HG02759 (cell line): ENCODE data around the gene PACS2.
"Not testable (repeated sequence)": the region's sequence is repeated elsewhere in the genome, so short reads cannot be mapped to it uniquely, and the experiment has no call there.

Source experiments
- ATAC-seq: cut with Tn5 transposase; IDR thresholded peaks from one replicate; pipeline ENCODE4 v1.9.1; 2021; ENCODE audit warnings: mild to moderate bottlenecking, moderate library complexity; ENCODE audit not compliant: unreplicated experiment

Gene PACS2

DNA sequence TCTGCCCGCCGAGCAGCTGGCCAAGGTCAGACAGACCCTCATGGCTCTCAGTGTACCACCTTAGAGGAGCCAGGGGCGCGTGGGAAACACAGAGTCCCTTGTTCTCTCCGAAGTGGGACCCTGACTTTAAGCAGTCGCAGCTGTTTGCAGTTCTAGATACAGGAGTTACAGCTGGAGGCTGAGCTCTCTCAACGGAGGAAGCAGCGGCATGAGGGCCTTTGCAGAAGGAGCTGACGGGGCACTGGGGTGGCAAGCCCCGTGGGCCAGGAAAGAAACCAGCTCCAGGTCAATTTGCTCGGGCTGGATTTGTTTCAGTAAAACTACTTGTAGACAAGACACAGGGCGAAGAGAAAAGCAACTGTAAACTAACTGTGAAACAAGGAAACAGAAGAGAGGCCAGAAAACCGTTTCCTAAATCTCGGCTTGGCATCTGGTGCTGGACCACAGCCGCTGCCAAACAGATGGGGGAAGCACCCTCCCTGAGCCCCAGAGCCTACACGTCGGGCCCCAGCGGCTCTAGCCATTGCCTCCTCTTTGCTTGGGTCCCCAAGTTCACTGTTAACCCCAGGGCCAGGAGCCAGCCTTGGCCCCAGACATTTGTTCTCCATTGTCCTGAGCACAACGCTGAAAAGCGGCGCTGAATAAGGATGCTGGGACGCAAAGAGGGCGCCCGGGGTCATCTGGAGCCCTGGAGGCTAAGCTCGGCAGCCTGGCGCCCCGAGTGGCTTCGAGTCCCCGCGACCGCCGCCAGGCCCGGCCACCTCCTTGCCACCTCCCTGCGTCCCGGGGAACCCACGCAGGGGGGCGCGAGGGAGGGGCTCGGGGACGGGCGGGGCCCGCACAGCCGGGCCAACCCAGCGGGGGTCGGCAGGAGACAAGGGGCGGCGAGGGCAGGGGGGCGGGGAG is 914 bp upstream of the PACS2 start:
- ATAC-seq: peak; percentile 18

- ATAC-seq: peak; percentile 15
These were observed 718 bp downstream of the PACS2 start for GRCh38 chr14:105315211-105315721.

- no peak for ATAC-seq
These were observed 1.5 kb downstream of the PACS2 start for GRCh38 chr14:105315941-105316576.

DNA sequence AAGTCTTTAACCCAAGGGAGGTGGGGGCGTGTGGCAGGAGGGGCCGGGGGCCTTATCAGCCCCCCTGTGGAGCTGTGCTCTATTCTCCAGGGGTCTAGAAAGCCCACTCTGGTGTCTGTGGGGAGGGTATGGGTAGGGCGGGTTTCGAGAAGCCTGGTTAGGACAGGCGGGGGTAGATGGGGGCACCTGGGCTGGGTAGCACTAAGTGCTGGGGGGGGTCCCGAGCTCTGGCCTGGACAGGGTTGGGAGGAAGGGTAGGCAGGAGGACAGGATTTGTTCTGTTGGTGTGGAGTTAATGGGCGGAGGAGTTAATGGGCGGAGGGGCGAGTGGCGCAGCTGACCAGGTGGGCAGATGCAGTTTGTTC is 2.0 kb downstream of the PACS2 start:
- no peak for ATAC-seq

- no peak for ATAC-seq
These were observed 2.5 kb downstream of the PACS2 start for GRCh38 chr14:105316968-105317510.

- no peak for ATAC-seq
These were observed 3.0 kb downstream of the PACS2 start for GRCh38 chr14:105317546-105317945.

- ATAC-seq: no peak
These were observed 8.4 kb downstream of the PACS2 start for GRCh38 chr14:105322791-105323556.

DNA sequence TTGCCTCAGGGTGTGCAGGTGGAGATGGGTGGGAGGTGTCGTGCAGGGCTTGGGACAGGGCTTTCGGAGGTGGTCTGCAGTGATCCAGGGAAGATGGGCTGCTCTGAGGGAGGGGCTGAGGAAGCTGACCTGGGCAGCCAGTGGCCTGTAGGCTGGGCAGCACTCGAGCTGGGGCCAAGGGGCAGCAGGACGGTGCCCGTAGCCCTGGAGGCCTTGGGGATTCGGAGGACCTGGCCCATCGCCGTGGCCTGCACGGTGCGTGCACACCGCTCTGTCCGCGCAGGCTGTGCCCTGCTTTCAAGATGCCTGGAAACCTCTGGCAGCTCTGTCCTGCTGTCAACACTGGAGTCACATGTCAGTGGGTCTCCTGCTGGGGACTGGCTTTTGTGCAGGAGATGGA is 9.1 kb downstream of the PACS2 start:
- ATAC-seq: no peak

DNA sequence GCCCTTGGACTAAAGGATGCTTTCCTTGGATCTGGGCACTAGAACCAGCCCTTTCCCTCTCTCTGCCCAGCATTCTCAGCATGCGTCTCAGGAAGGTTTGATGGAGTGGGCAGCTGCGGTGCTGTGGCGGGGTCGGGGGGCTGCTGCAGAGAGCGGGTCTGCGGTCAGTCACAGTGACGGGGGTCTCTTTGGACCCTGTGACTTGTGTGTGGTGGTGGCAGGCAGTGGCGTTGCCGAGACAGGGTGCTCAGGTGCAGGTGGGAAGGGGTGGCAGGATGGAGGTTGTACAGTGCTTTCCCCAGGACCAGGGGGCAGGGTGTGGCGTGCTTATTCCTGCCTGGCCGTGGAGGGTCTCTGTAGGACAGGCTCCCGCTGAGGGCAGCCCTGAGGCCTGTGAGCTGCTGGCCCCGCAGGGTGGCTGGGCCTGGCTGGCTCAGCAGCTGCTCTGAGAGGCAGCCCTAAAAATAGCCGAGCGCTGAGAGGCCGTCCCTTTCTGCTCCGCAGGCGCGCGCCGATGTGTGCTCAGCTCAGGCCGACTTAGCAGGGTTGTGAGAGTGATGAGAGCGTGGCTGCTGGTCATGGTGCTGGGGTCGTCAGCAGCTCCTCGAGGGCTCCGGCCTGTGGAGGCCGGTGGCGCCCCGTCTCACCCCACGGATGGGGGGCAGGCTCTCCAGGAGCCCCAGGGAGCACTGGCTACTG is 9.7 kb downstream of the PACS2 start:
- no peak for ATAC-seq

DNA sequence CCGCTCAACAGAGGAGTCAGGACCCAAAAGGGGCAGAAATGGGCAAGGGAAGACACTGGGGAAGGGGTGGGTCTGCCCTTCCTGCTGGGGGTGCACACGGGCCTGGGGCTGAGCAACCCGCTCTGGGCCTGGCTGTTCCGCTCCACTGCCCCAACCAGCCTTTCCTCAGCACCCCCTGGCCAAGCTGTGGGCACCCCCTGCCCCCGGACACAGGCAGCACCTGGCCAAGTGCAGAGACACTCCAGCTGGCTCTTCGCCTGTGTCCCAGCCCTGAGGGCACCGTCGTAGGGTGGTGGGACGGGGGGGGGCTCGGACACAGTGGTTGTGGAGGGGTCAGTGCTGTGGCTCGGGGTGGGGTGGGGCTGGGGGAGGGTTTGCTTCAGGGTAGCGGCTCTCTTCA is 10.3 kb downstream of the PACS2 start:
- no peak for ATAC-seq

DNA sequence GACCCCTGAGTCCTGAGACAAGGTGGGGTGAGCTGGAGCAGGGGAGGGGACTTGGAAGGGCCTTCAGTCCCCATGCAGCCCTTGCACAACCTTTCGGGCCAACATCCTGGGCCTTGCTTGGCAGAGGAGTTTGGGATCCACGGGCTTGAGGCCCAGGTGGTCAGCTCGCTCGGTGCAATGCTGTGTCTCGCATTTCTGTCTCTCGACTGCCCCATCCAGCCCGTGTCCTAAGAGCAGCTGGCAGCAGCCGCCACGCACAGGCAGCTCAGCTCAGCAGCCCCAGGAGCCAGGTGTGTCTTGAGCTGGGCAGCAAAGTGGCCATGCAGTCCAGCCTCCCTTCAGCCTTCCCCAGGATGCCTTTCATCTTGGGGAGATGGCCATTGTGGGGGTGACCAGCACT is 10.8 kb downstream of the PACS2 start:
- no peak for ATAC-seq

DNA sequence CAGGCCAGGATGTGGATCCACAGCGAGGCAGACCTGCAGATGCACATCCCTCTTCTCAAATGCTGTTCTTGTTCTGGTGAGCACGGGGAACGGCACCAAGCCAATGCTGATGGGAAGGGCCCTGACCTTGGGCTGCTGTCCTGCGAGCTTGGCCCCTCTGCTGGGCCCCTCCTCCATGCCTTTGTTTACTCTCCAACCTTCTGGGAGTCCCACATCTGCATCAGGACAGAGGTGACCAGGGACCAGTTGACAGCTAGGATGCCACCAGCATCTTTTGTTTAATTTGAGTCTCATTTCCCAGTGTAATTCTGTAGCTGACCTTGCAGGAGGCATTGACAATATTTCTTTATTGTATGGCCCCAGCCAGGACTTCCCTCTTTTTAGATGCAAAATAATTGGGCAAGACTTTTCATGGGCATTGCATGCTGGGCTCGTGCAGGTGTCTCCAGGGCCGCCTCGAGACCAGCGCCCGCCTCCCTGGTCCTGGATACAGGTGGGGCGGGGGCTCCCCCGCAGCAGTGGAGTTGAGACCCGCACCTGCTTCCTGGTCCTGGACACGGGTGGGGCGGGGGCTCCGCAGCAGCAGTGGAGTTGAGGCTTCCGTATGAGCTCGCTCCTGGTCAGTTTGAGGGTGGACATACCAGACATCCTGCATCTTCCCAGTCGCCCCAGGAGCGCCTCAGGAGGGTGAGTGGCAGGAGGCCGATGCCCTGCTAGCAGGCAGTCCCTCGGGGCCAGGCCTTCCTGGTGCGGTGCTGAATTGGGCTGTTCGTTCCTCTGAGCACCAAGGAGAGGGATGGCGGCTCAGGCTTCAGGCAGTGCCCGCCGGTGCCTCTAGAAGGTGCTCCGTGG is 11.4 kb downstream of the PACS2 start:
- ATAC-seq: no peak

DNA sequence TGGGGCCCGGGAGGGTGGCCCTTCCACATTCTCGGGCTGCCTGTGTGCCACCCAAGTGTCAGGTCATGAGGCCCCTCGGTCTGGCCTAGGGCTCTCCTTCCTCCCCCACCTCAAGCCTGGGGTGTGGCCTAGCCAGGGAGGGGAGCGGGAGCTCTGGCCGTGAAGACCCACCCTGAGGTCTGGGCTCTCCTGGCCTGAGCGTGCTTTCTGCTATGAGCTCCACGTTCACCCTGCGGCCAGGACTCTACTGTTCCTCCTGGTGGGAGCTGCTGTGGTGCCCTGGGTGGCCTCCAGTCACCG is 12.0 kb downstream of the PACS2 start:
- no peak for ATAC-seq

DNA sequence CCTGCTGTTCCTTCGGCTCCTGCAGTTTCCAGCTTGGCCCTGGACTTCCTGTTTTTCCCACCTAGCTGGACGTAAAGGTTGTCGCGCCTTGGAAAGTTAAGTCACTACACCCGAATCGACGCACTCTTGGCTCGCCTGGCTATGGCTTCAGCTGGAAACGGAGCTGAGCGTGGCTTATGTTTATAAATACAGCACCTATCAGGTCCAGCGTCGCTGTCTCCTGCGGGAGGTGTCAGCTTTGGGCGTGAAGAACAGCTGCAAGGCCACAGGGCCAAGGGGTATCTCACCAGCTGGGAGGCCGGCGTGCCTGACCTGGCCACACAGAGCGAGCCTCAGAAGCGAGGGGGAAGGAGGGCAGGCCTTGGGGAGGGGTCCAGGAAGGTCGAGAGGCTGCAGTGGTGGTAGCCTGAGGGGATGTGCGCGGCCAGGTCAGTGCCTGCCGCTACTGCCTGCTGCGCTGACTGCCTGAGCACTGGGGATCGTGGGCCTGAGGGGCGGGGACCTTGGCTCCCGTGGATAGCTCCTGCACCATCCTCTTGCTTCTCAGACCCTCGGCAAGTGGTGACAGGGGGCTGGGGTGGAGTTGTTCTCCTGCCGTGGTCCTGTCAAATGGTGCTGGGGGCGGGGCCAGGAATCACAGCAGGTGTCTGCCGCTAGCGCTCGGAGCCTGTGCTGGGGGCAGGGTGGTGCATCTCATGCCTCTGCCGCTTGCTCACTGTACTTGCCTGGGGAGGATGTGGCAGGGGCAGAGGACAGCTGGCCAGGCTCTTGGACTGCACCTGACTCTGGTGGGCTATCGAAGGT is 12.5 kb downstream of the PACS2 start:
- no peak for ATAC-seq

DNA sequence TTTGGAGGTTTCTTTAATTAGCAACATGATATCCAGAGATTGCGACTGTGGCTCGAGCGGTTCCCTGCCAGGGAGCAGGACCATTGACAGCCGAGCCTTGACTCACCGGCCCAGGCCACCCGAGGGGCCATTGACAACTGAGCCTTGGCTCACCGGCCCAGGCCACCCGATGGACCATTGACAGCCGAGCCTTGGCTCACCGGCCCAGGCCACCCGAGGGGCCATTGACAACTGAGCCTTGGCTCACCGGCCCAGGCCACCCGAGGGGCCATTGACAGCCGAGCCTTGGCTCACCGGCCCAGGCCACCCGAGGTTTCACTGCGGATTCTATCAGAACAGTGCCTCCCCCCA is 13.1 kb downstream of the PACS2 start:
- ATAC-seq: not testable (repeated sequence)

DNA sequence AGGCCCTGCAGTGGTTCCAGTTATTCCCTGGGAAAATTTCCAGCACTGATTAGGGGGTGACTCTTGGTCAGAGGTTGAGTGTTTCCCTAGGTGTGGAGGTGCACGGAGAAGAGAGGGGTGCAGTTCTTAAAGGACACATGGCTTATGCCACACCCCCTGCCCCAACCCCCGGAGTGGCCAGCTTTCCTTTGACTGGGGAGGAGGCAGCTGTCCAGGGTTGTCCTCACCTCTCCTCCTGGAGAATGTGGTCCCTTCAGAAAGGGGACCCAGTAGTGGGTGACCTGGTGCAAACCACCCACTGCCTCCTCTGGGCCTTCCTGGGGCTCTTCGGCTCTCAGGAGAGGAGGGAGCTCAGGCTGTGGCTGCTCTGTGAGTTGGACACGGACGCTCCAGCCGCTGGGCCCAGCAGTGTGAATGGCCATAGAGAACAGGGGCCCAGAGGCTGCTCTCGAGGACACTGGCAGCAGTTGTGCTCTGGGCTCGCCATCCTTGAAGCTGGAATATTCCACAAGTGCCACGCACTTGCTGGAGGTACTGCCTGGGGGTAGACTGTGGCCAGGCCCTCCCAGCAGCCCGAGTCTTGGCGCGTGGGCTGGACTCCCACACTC is 13.6 kb downstream of the PACS2 start:
- no peak for ATAC-seq

DNA sequence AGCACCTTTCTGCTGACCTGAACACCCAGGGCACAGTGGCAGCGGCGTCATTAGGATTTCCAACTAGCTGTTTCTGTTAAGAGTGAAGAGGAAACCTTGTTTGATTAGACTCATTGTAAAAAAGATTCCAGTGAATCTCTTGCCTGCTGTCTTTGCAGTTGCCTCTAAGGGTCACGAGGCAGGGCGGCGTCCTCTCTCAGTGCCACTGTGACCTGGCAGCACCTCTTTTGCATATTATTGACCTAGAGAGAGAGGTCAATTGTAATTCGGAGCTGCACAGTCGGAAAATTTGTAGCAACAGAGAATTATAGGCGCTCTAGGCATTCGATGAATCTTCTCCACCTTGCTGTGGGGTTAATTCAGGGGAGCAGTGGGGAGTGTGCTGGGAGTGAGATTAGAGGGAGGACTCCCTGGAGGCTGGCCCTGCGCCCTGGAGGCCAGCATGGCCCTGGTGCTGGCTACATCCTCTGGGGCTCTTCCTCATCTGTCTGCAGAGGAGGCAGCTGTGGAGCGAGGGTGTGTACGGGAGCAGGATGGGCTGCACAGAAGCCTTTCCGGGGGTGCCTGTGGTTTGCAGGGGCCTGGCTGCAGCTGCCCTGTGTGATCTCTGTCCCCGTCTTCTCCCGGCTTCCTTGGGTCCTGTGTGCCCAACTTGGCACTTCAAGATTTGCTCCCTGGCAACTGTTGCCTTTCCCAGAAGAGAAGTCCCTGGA is 14.3 kb downstream of the PACS2 start:
- no peak for ATAC-seq
